ENCODE measurements around the gene MAP3K14.

MAP3K14 gene

GRCh38 chr17:45246861-45247428 is 69.9 kb downstream of the MAP3K14 start:
- Histone ChIP-seq H3K79me2 (ENCODE audit: control insufficient read depth, insufficient read depth, low read length, poor library complexity) (peaks cover 7% of the 10 kb centered on the region), H3K27me3 (ENCODE audit: insufficient read depth, low read length) (no peaks in the 10 kb centered on the region), H3K79me1 (ENCODE audit: low read length) (peaks cover 15% of the 10 kb centered on the region), H3K4ac (ENCODE audit: low read depth, low read length) (no peak overlapping the region), H3K4me1 (ENCODE audit: control insufficient read depth in 1 of 2, insufficient read depth in 2 of 2, low read length in 2 of 2) (peaks cover 13 to 15% of the 10 kb centered on the region in 2 experiments), H2AFZ (ENCODE audit: insufficient read depth, low read length, poor library complexity) (peak overlapping the region; percentile 80), H3K9me3 (ENCODE audit: insufficient read depth, low read depth, low read length) (peaks cover 4% of the 10 kb centered on the region), H3K27ac (ENCODE audit: low read depth, low read length) (peak overlapping the region; percentile 58), H2BK12ac (ENCODE audit: low read length) (no peak overlapping the region), H3K36me3 (ENCODE audit: control insufficient read depth in 1 of 2, insufficient read depth in 2 of 2, low read length in 2 of 2) (peaks cover 3 to 4% of the 10 kb centered on the region in 2 experiments), H3K4me2 (ENCODE audit: low read length) (peak overlapping the region; percentile 92), H3K23ac (ENCODE audit: low read length) (no peak overlapping the region), H3K9ac (ENCODE audit: low read length) (no peak overlapping the region), H3K14ac (ENCODE audit: low read length) (peak overlapping the region; percentile 45), H4K12ac (ENCODE audit: low read depth, low read length) (peak overlapping the region; percentile 19), H2BK5ac (ENCODE audit: low read depth, low read length, poor library complexity) (peak overlapping the region; percentile 24), H3K4me3 (ENCODE audit: low read depth, low read length) (peak overlapping the region; percentile 87), H2AK5ac (ENCODE audit: low read length) (no peak overlapping the region), H2BK120ac (ENCODE audit: insufficient read depth, low read length, poor library complexity) (peak overlapping the region; percentile 2), H4K8ac (ENCODE audit: low read depth, low read length) (peak overlapping the region; percentile 68), H4K91ac (ENCODE audit: low read depth, low read length) (peak overlapping the region; percentile 23), H3K18ac (ENCODE audit: low read length) (peak overlapping the region; percentile 32)
- no CpG with 5 or more reads among the region's 33 CpGs for WGBS (ENCODE audit: extremely low coverage, insufficient coverage, insufficient read length)
- DNase-seq: peak in 1 of 2 donors; percentile 27

- no peak for DNase-seq
- Histone ChIP-seq H3K79me1 (ENCODE audit: low read length) (peaks cover 15% of the 10 kb centered on the region), H3K27me3 (ENCODE audit: insufficient read depth, low read length) (peaks cover 3% of the 10 kb centered on the region), H4K8ac (ENCODE audit: low read depth, low read length) (no peak overlapping the region), H3K18ac (ENCODE audit: low read length) (no peak overlapping the region), H4K91ac (ENCODE audit: low read depth, low read length) (no peak overlapping the region), H3K4me1 (ENCODE audit: control insufficient read depth in 1 of 2, insufficient read depth in 2 of 2, low read length in 2 of 2) (peaks cover 14 to 19% of the 10 kb centered on the region in 2 experiments), H3K9ac (ENCODE audit: low read length) (no peak overlapping the region), H2BK12ac (ENCODE audit: low read length) (no peak overlapping the region), H3K9me3 (ENCODE audit: insufficient read depth, low read depth, low read length) (peaks cover 4% of the 10 kb centered on the region), H3K4me3 (ENCODE audit: low read depth, low read length) (no peak overlapping the region), H3K27ac (ENCODE audit: low read depth, low read length) (no peak overlapping the region), H4K12ac (ENCODE audit: low read depth, low read length) (no peak overlapping the region), H3K4me2 (ENCODE audit: low read length) (peak overlapping the region; percentile 92), H3K36me3 (ENCODE audit: control insufficient read depth in 1 of 2, insufficient read depth in 2 of 2, low read length in 2 of 2) (peaks cover 3 to 4% of the 10 kb centered on the region in 2 experiments), H2AFZ (ENCODE audit: insufficient read depth, low read length, poor library complexity) (no peak overlapping the region), H3K14ac (ENCODE audit: low read length) (no peak overlapping the region), H3K79me2 (ENCODE audit: control insufficient read depth, insufficient read depth, low read length, poor library complexity) (peaks cover 7% of the 10 kb centered on the region), H2BK120ac (ENCODE audit: insufficient read depth, low read length, poor library complexity) (no peak overlapping the region), H2BK5ac (ENCODE audit: low read depth, low read length, poor library complexity) (no peak overlapping the region), H3K23ac (ENCODE audit: low read length) (no peak overlapping the region), H3K4ac (ENCODE audit: low read depth, low read length) (no peak overlapping the region), H2AK5ac (ENCODE audit: low read length) (no peak overlapping the region)
- no CpG with 5 or more reads among the region's 8 CpGs for WGBS (ENCODE audit: extremely low coverage, insufficient coverage, insufficient read length)
Observed at GRCh38 chr17:45246338-45246737, 70.5 kb downstream of the MAP3K14 start.

GRCh38 chr17:45244725-45245656 is 71.8 kb downstream of the MAP3K14 start:
- Histone ChIP-seq H3K36me3 (ENCODE audit: control insufficient read depth in 1 of 2, insufficient read depth in 2 of 2, low read length in 2 of 2) (no peaks in the 10 kb centered on the region), H3K4me1 (ENCODE audit: control insufficient read depth in 1 of 2, insufficient read depth in 2 of 2, low read length in 2 of 2) (peaks cover 20 to 27% of the 10 kb centered on the region in 2 experiments), H4K8ac (ENCODE audit: low read depth, low read length) (no peak overlapping the region), H2BK5ac (ENCODE audit: low read depth, low read length, poor library complexity) (no peak overlapping the region), H3K9ac (ENCODE audit: low read length) (no peak overlapping the region), H3K18ac (ENCODE audit: low read length) (no peak overlapping the region), H3K4ac (ENCODE audit: low read depth, low read length) (no peak overlapping the region), H2AFZ (ENCODE audit: insufficient read depth, low read length, poor library complexity) (no peak overlapping the region), H3K27me3 (ENCODE audit: insufficient read depth, low read length) (peaks cover 9% of the 10 kb centered on the region), H2BK12ac (ENCODE audit: low read length) (no peak overlapping the region), H2BK120ac (ENCODE audit: insufficient read depth, low read length, poor library complexity) (no peak overlapping the region), H3K4me2 (ENCODE audit: low read length) (no peak overlapping the region), H3K14ac (ENCODE audit: low read length) (no peak overlapping the region), H3K27ac (ENCODE audit: low read depth, low read length) (no peak overlapping the region), H3K79me2 (ENCODE audit: control insufficient read depth, insufficient read depth, low read length, poor library complexity) (peaks cover 7% of the 10 kb centered on the region), H3K4me3 (ENCODE audit: low read depth, low read length) (no peak overlapping the region), H4K91ac (ENCODE audit: low read depth, low read length) (no peak overlapping the region), H3K79me1 (ENCODE audit: low read length) (peaks cover 15% of the 10 kb centered on the region), H3K23ac (ENCODE audit: low read length) (no peak overlapping the region), H3K9me3 (ENCODE audit: insufficient read depth, low read depth, low read length) (peaks cover 4% of the 10 kb centered on the region), H4K12ac (ENCODE audit: low read depth, low read length) (no peak overlapping the region), H2AK5ac (ENCODE audit: low read length) (no peak overlapping the region)
- no peak for DNase-seq
- no CpG with 5 or more reads among the region's 21 CpGs for WGBS (ENCODE audit: extremely low coverage, insufficient coverage, insufficient read length)

- Histone ChIP-seq H3K9me3 (ENCODE audit: insufficient read depth, low read depth, low read length) (peaks cover 6% of the 10 kb centered on the region), H3K36me3 (ENCODE audit: control insufficient read depth in 1 of 2, insufficient read depth in 2 of 2, low read length in 2 of 2) (no peaks in the 10 kb centered on the region), H3K79me2 (ENCODE audit: control insufficient read depth, insufficient read depth, low read length, poor library complexity) (peaks cover 7% of the 10 kb centered on the region), H2AK5ac (ENCODE audit: low read length) (no peak overlapping the region), H3K4ac (ENCODE audit: low read depth, low read length) (no peak overlapping the region), H3K4me2 (ENCODE audit: low read length) (no peak overlapping the region), H4K91ac (ENCODE audit: low read depth, low read length) (no peak overlapping the region), H3K27ac (ENCODE audit: low read depth, low read length) (no peak overlapping the region), H4K8ac (ENCODE audit: low read depth, low read length) (no peak overlapping the region), H3K9ac (ENCODE audit: low read length) (no peak overlapping the region), H3K23ac (ENCODE audit: low read length) (no peak overlapping the region), H3K4me1 (ENCODE audit: control insufficient read depth in 1 of 2, insufficient read depth in 2 of 2, low read length in 2 of 2) (peaks cover 16 to 23% of the 10 kb centered on the region in 2 experiments), H2BK5ac (ENCODE audit: low read depth, low read length, poor library complexity) (no peak overlapping the region), H4K12ac (ENCODE audit: low read depth, low read length) (no peak overlapping the region), H3K27me3 (ENCODE audit: insufficient read depth, low read length) (peaks cover 9% of the 10 kb centered on the region), H3K18ac (ENCODE audit: low read length) (no peak overlapping the region), H3K4me3 (ENCODE audit: low read depth, low read length) (no peak overlapping the region), H3K79me1 (ENCODE audit: low read length) (peaks cover 15% of the 10 kb centered on the region), H2AFZ (ENCODE audit: insufficient read depth, low read length, poor library complexity) (no peak overlapping the region), H2BK12ac (ENCODE audit: low read length) (no peak overlapping the region), H3K14ac (ENCODE audit: low read length) (no peak overlapping the region), H2BK120ac (ENCODE audit: insufficient read depth, low read length, poor library complexity) (no peak overlapping the region)
- DNase-seq: peak; percentile 49 to 74
- WGBS (ENCODE audit: extremely low coverage, insufficient coverage, insufficient read length): no CpG with 5 or more reads among the region's 18 CpGs
Observed at GRCh38 chr17:45243750-45244149, 73.1 kb downstream of the MAP3K14 start.
